OCI-LY7 (cell line): ENCODE measurements around the gene TLR3.

ENCODE experiments used
- CTCF ChIP-seq: fragments of 200-600 bp; sonication (generic); conservative IDR thresholded peaks from 2 replicates; pipeline ENCODE4 v1.5.1; 2014; ENCODE audit warnings: mild to moderate bottlenecking, antibody characterized with exemption, low read length, moderate library complexity, mixed read lengths
- EZH2phosphoT487 ChIP-seq: fragments of 200-600 bp; sonication (generic); IDR thresholded peaks from 2 replicates; pipeline ENCODE4 v1.6.1; 2018; ENCODE audit warnings: low read depth, borderline replicate concordance, mild to moderate bottlenecking, mixed run types, antibody characterized with exemption, low read length, moderate library complexity, mixed read lengths

GRCh38 chr4:186131935-186132334 is 63.0 kb downstream of the TLR3 start:
- no peak for TF ChIP-seq CTCF
- TF ChIP-seq EZH2phosphoT487 = no peak
